NCI-H82 (cell line): ENCODE data around the gene ELAVL1.

Source experiments
- DNase-seq: peaks from one replicate; lab custom pipeline; 2025; lab: John Stamatoyannopoulos, UW

Gene ELAVL1

GRCh38 chr19:7910321-7911161 is 94.9 kb downstream of the ELAVL1 start:
- no peak for DNase-seq

GRCh38 chr19:7909471-7910067 is 95.9 kb downstream of the ELAVL1 start:
- no peak for DNase-seq

GRCh38 chr19:7908742-7909461 is 96.5 kb downstream of the ELAVL1 start:
- DNase-seq, result no peak
